HG02885 (cell line): ENCODE measurements around the gene LIMS3.
"Not testable (repeated sequence)": the region's sequence is repeated elsewhere in the genome, so short reads cannot be mapped to it uniquely, and the experiment has no call there.

Experiments used
- ATAC-seq: cut with Tn5 transposase; IDR thresholded peaks from one replicate; pipeline ENCODE4 v1.9.1; 2021; ENCODE audit warnings: mild to moderate bottlenecking; ENCODE audit not compliant: unreplicated experiment, poor library complexity

The LIMS3 gene

GRCh38 chr2:109898462-109899336, at the start of gene LIMS3:
Gene LIMS3 (plus strand): TSS chr2:109898688. CDS start chr2:109898729, 41 bp downstream.
- not testable (repeated sequence) for ATAC-seq

GRCh38 chr2:109871129-109871751, 27.2 kb upstream of the LIMS3 start:
- ATAC-seq: peak; percentile 89

- not testable (repeated sequence) for ATAC-seq
These were observed 21.9 kb upstream of the LIMS3 start for GRCh38 chr2:109876625-109877024.

- ATAC-seq: not testable (repeated sequence)
These were observed 16.4 kb upstream of the LIMS3 start for GRCh38 chr2:109882112-109882511.

GRCh38 chr2:109888414-109888813, 10.1 kb upstream of the LIMS3 start:
- ATAC-seq: not testable (repeated sequence)

- not testable (repeated sequence) for ATAC-seq
These were observed 8.6 kb upstream of the LIMS3 start for GRCh38 chr2:109889909-109890308.

GRCh38 chr2:109891024-109891423, 7.5 kb upstream of the LIMS3 start:
- not testable (repeated sequence) for ATAC-seq

- not testable (repeated sequence) for ATAC-seq
These were observed 4.8 kb upstream of the LIMS3 start for GRCh38 chr2:109893736-109894135.

- ATAC-seq: not testable (repeated sequence)
These were observed 4.3 kb upstream of the LIMS3 start for GRCh38 chr2:109894141-109894540.

- ATAC-seq: not testable (repeated sequence)
These were observed 3.2 kb upstream of the LIMS3 start for GRCh38 chr2:109895090-109895869.

GRCh38 chr2:109896212-109896611, 2.3 kb upstream of the LIMS3 start:
- peak; percentile 98 for ATAC-seq

GRCh38 chr2:109897769-109898461, 573 bp upstream of the LIMS3 start:
- not testable (repeated sequence) for ATAC-seq

- peak; percentile 91 for ATAC-seq
These were observed 7.3 kb downstream of the LIMS3 start for GRCh38 chr2:109905796-109906195.

GRCh38 chr2:109908626-109909025, 10.1 kb downstream of the LIMS3 start:
- ATAC-seq: not testable (repeated sequence)

- ATAC-seq: not testable (repeated sequence)
These were observed 12.3 kb downstream of the LIMS3 start for GRCh38 chr2:109910789-109911188.

- not testable (repeated sequence) for ATAC-seq
These were observed 15.4 kb downstream of the LIMS3 start for GRCh38 chr2:109913911-109914310.

- not testable (repeated sequence) for ATAC-seq
These were observed 16.1 kb downstream of the LIMS3 start for GRCh38 chr2:109914552-109914951.

- ATAC-seq: not testable (repeated sequence)
These were observed 17.3 kb downstream of the LIMS3 start for GRCh38 chr2:109915830-109916229.

- ATAC-seq: not testable (repeated sequence)
These were observed 21.7 kb downstream of the LIMS3 start for GRCh38 chr2:109920162-109920561.
